Heart left ventricle (tissue), 16 donors: ENCODE measurements around the gene RSPH1. TPM values are rescaled to one million over a fixed set of nuclear protein-coding genes. Genes with fewer than 3 reads are reported as not detected.

Experiments used
- ATAC-seq, 4 donors: fragments of 200-7000 bp; cut with Tn5 transposase; one replicate each; pipeline ENCODE4 v1.9.1; 2020 to 2022; ENCODE audit warnings: moderate library complexity in 4 of 4, mild to moderate bottlenecking in 3 of 4, moderate number of reproducible peaks in 1 of 4
- DNase-seq, 5 donors: peaks; one replicate each; pipeline ENCODE4 v3.0.0-alpha.2; 2020
- H3K27ac ChIP-seq, 12 donors: fragments of 200-600 bp; sonication (generic) in 4 of 12; one replicate each; pipeline versions ENCODE4 v1.5.0 to v1.8.0; 2016 to 2022; ENCODE audit warnings: mild to moderate bottlenecking in 2 of 12
- H3K27me3 ChIP-seq, 9 donors: fragments of 200-600 bp; sonication (generic) in 2 of 9; one replicate each; pipeline versions ENCODE4 v1.5.1 to v1.8.0; 2016 to 2022; ENCODE audit warnings: mild to moderate bottlenecking in 3 of 9
- H3K36me3 ChIP-seq, 9 donors: fragments of 200-600 bp; sonication (generic) in 2 of 9; one replicate each; pipeline versions ENCODE4 v1.5.0 to v1.8.0; 2018 to 2022; ENCODE audit warnings: mild to moderate bottlenecking in 2 of 9
- H3K4me1 ChIP-seq, 12 donors: fragments of 200-600 bp; sonication (generic) in 4 of 12; one replicate each; pipeline versions ENCODE4 v1.5.0 to v1.8.0; 2016 to 2022; ENCODE audit warnings: mild to moderate bottlenecking in 3 of 12
- H3K4me3 ChIP-seq, 12 donors: fragments of 200-600 bp; sonication (generic) in 4 of 12; one replicate each; pipeline versions ENCODE4 v1.5.0 to v1.8.0; 2017 to 2022; ENCODE audit warnings: mild to moderate bottlenecking in 9 of 12, moderate library complexity in 4 of 12
- H3K9me3 ChIP-seq, 12 donors: fragments of 200-600 bp; sonication (generic) in 4 of 12; one replicate each; pipeline versions ENCODE4 v1.5.0 to v1.8.0; 2016 to 2022; ENCODE audit warnings: mild to moderate bottlenecking in 1 of 12
- POLR2A ChIP-seq, 2 donors: fragments of 450-650 bp; IDR thresholded peaks; one replicate each; pipeline ENCODE4 v1.6.1; 2017; ENCODE audit warnings: antibody characterized with exemption in 2 of 2, mild to moderate bottlenecking in 2 of 2, moderate library complexity in 2 of 2
- WGBS, 4 donors: extraction: QIAGEN DNeasy Blood & Tissue Kit in 2 of 4; methylation state at CpG; one replicate each; pipeline versions ENCODE4 v1.1.5 to v1.1.7; 2013 to 2018; 5-methylcytosine and 5-hydroxymethylcytosine counted together
- intact Hi-C, 10 donors: fragments of 100-400 bp; cut with DNase I; formaldehyde crosslinking; loops; one replicate each; pipeline versions ENCODE4 v1.11.1 to v1.14.2; 2022
- polyA plus RNA-seq, 2 donors: library from polyadenylated mRNA; stranded (reverse); fragments of 200-250 nt; gene quantifications; one replicate each; pipeline ENCODE4 v1.2.3, GENCODE V29; 2013
- total RNA-seq, 9 donors: library from RNA; depleted of rRNA in 2 of 9; stranded (reverse); fragments of >200 nt in 2 of 9; fragmentation: NEBNext Ultra II Directional in 3 of 9; extraction: Animal tissue kit (Norgen Biotek cat#: 25700) in 3 of 9; gene quantifications; one replicate each; pipeline versions ENCODE4 v1.1.0 to v1.2.4, GENCODE V29; 2016 to 2023
- TF ChIP-seq, protein P1 (sequence below), 12 donors: fragments of 200-600 bp; sonication (generic) in 4 of 12; IDR thresholded peaks; one replicate each; pipeline versions ENCODE4 v1.5.0 to v1.8.0; 2018 to 2022; ENCODE audit warnings: antibody characterized with exemption in 12 of 12, mild to moderate bottlenecking in 5 of 12
- donor health status: ischemic (EF 13 %, LVEDD 7.1; RV severe dilation, severe dysfunction).
- donor health status: healthy with polysubstance abuse.
- donor health status: DM: no; HTN: yes; CAD: no.
- donor health status: DM: no; HTN: no; CAD: no.
- donor health status: ischemic (EF 25% LVEDD 6.9; RV normal size, moderate dysfunction).
- donor health status: ischemic (EF 25% LVEDD 5.7; RV mildly dilated, moderate dysfunction).
- donor health status: healthy.
- donor health status: DM: yes; HTN: yes; CAD: no.
- donor health status: ischemic (EF 35%, LVEDD 5.7; RV mildly dilated, moderate dysfunction).
- donor health status: nonischemic (EF 11% LVEDD 7.7; RV severe dilation, severe dysfunction).
- donor health status: DM: yes; HTN: yes; CAD: no.
- donor health status: PGD.
- donor health status: ischemic (EF 29% LVEDD 5.4; RV normal size, mild dysfunction).
- donor health status: nonischemic (EF 23%, LVEDD 6.1; RV moderate dilation, normal function).

RSPH1 gene
- total and polyA plus RNA-seq, 11 donors = 0.11 to 0.18 TPM; not detected in 9

- no peak overlapping the region for H3K4me3 ChIP-seq
- H3K36me3 ChIP-seq = no peaks in the 10 kb centered on the region
- intact Hi-C loops = loop anchor here in 9 of 10 donors (5.0 to 10.0 kb wide), 7 partner anchors 108 to 303 kb away; partner anchors contain the start of gene TFF3 (in 3 of the 9)
- TF ChIP-seq, protein P1, sequence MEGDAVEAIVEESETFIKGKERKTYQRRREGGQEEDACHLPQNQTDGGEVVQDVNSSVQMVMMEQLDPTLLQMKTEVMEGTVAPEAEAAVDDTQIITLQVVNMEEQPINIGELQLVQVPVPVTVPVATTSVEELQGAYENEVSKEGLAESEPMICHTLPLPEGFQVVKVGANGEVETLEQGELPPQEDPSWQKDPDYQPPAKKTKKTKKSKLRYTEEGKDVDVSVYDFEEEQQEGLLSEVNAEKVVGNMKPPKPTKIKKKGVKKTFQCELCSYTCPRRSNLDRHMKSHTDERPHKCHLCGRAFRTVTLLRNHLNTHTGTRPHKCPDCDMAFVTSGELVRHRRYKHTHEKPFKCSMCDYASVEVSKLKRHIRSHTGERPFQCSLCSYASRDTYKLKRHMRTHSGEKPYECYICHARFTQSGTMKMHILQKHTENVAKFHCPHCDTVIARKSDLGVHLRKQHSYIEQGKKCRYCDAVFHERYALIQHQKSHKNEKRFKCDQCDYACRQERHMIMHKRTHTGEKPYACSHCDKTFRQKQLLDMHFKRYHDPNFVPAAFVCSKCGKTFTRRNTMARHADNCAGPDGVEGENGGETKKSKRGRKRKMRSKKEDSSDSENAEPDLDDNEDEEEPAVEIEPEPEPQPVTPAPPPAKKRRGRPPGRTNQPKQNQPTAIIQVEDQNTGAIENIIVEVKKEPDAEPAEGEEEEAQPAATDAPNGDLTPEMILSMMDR (IDR thresholded peaks at IDR 0.05) = no peak
- no peak for TF ChIP-seq POLR2A (IDR thresholded peaks at IDR 0.05)
- 76 to 80% (median 78%) methylated on average over 5 to 7 of the region's 7 CpGs for WGBS, 4 donors
- no peaks in the 10 kb centered on the region for H3K9me3 ChIP-seq
- no peaks in the 10 kb centered on the region for H3K27me3 ChIP-seq
- H3K4me1 ChIP-seq = peaks cover 0 to 4% (median 0%) of the 10 kb centered on the region in 12 donors
- ATAC-seq (no peak), DNase-seq (no peak)
- H3K27ac ChIP-seq = no peak overlapping the region
These were observed 50.7 kb downstream of the RSPH1 start for GRCh38 chr21:42445311-42445710.

DNA sequence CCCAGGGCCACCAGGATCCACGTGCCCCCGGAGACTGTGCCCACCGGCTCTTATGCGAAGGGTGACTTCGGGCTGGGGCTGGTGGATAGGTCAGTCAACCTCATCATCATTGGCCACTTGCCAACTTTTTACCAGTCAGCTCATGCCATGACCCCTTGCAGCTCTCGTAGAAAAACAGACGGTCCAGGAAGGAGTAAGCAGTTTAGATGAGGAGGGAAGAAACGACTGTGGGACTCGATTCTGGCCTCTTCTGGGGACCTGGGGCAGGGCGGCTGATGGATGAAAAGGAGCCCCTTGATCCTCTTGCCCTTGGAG lies 51.3 kb downstream of the RSPH1 start:
- TF ChIP-seq POLR2A (IDR thresholded peaks at IDR 0.05) = no peak
- TF ChIP-seq, protein P1 (IDR thresholded peaks at IDR 0.05) = no peak
- DNase-seq (no peak), ATAC-seq (no peak)
- H3K4me3 ChIP-seq = no peak overlapping the region
- H3K4me1 ChIP-seq = peaks cover 0 to 2% (median 0%) of the 10 kb centered on the region in 12 donors
- H3K27ac ChIP-seq = no peak overlapping the region
- intact Hi-C loops = loop anchor here in 9 of 10 donors (5.0 to 10.0 kb wide), 7 partner anchors 107 to 302 kb away; partner anchors contain the start of gene TFF3 (in 3 of the 9)
- no peaks in the 10 kb centered on the region for H3K36me3 ChIP-seq
- WGBS, 4 donors = 79 to 85% (median 83%) methylated on average over 10 of the region's 10 CpGs
- H3K27me3 ChIP-seq = no peaks in the 10 kb centered on the region
- H3K9me3 ChIP-seq = no peaks in the 10 kb centered on the region

GRCh38 chr21:42443876-42444744 lies 51.9 kb downstream of the RSPH1 start:
- Histone ChIP-seq H3K4me3 (no peak overlapping the region), H3K4me1 (no peaks in the 10 kb centered on the region), H3K36me3 (no peaks in the 10 kb centered on the region), H3K27me3 (no peaks in the 10 kb centered on the region), H3K9me3 (no peaks in the 10 kb centered on the region), H3K27ac (no peak overlapping the region)
- TF ChIP-seq, protein P1 (IDR thresholded peaks at IDR 0.05) = no peak
- TF ChIP-seq POLR2A (IDR thresholded peaks at IDR 0.05) = no peak
- intact Hi-C loops = loop anchor here in 5 of 10 donors (10.0 kb wide), 2 partner anchors 109 to 129 kb away; partner anchors contain the start of gene TFF3 (in 3 of the 5)
- 73 to 83% (median 79%) methylated on average over 25 to 34 of the region's 34 CpGs for WGBS, 4 donors
- ATAC-seq (no peak), DNase-seq (no peak)

- 84 to 85% (median 85%) methylated on average over 13 to 15 of the region's 15 CpGs for WGBS, 4 donors
- H3K4me3 ChIP-seq = no peak overlapping the region
- TF ChIP-seq, protein P1 (IDR thresholded peaks at IDR 0.05) = no peak
- no peak for TF ChIP-seq POLR2A (IDR thresholded peaks at IDR 0.05)
- ATAC-seq (no peak), DNase-seq (no peak)
- no peaks in the 10 kb centered on the region for H3K4me1 ChIP-seq
- H3K9me3 ChIP-seq = no peaks in the 10 kb centered on the region
- intact Hi-C loops = loop anchor here in 5 of 10 donors (10.0 kb wide), 2 partner anchors 108 to 128 kb away; partner anchors contain the start of gene TFF3 (in 3 of the 5)
- no peaks in the 10 kb centered on the region for H3K36me3 ChIP-seq
- H3K27ac ChIP-seq = no peak overlapping the region
- peaks cover 0 to under 1% (median 0%) of the 10 kb centered on the region in 9 donors for H3K27me3 ChIP-seq
These were observed 52.7 kb downstream of the RSPH1 start for GRCh38 chr21:42443181-42443785.
